Mesendoderm (in vitro differentiated cells): ENCODE measurements around the gene IL2RG.

Experiments used
- DNase-seq: peaks from one replicate; pipeline ENCODE4 v3.0.0; 2013
- H2AK5ac ChIP-seq: 2 replicates; pipeline ENCODE4 v1.6.1; 2013; ENCODE audit warnings: low read length, inconsistent platforms
- H2BK120ac ChIP-seq: 2 replicates; pipeline ENCODE4 v1.6.1; 2013; ENCODE audit warnings: low read depth, mild to moderate bottlenecking, low read length, moderate library complexity, mixed read lengths
- H2BK15ac ChIP-seq: replicated peaks from 2 replicates; pipeline ENCODE4 v1.6.1; 2013; ENCODE audit warnings: low read depth, mild to moderate bottlenecking, moderate library complexity
- H2BK5ac ChIP-seq: 2 replicates; pipeline ENCODE4 v1.6.1; 2013; ENCODE audit warnings: low read length, inconsistent platforms
- H3K18ac ChIP-seq: 2 replicates; pipeline ENCODE4 v1.6.1; 2013; ENCODE audit warnings: mild to moderate bottlenecking, low read length, mixed read lengths
- H3K23ac ChIP-seq: one replicate; pipeline ENCODE4 v1.6.1; 2013; ENCODE audit warnings: low read length
- H3K27ac ChIP-seq: 2 replicates; pipeline ENCODE4 v1.5.1; 2013; ENCODE audit warnings: low read depth, mild to moderate bottlenecking, inconsistent platforms, low read length, moderate library complexity
- H3K27me3 ChIP-seq: 2 replicates; pipeline ENCODE4 v1.6.1; 2013; ENCODE audit warnings: low read length, control low read depth, mild to moderate bottlenecking, inconsistent platforms; ENCODE audit not compliant: insufficient read depth, poor library complexity
- H3K36me3 ChIP-seq: 2 replicates; pipeline ENCODE4 v1.6.1; 2013; ENCODE audit warnings: low read length, inconsistent platforms; ENCODE audit not compliant: control insufficient read depth, insufficient read depth
- H3K4ac ChIP-seq: one replicate; pipeline ENCODE4 v1.6.1; 2013; ENCODE audit warnings: low read depth, mild to moderate bottlenecking, low read length, moderate library complexity
- H3K4me1 ChIP-seq: 2 replicates; pipeline ENCODE4 v1.6.1; 2013; ENCODE audit warnings: low read depth, low read length, inconsistent platforms; ENCODE audit not compliant: control insufficient read depth
- H3K4me2 ChIP-seq: 2 replicates; pipeline ENCODE4 v1.6.1; 2013; ENCODE audit warnings: low read length
- H3K4me3 ChIP-seq: 2 replicates; pipeline ENCODE4 v1.5.1; 2013; ENCODE audit warnings: mild to moderate bottlenecking, low read length
- H3K56ac ChIP-seq: one replicate; pipeline ENCODE4 v1.6.1; 2013; ENCODE audit warnings: low read length
- H3K79me1 ChIP-seq: 2 replicates; pipeline ENCODE4 v1.6.1; 2013; ENCODE audit warnings: low read length, inconsistent platforms
- H3K79me2 ChIP-seq: 2 replicates; pipeline ENCODE4 v1.6.1; 2013; ENCODE audit warnings: mild to moderate bottlenecking, low read length; ENCODE audit not compliant: control insufficient read depth, insufficient read depth
- H3K9ac ChIP-seq: 2 replicates; pipeline ENCODE4 v1.6.1; 2013; ENCODE audit warnings: low read length, inconsistent platforms
- H4K5ac ChIP-seq: one replicate; pipeline ENCODE4 v1.6.1; 2013; ENCODE audit warnings: low read length
- H4K8ac ChIP-seq: one replicate; pipeline ENCODE4 v1.6.1; 2013; ENCODE audit warnings: low read depth, mild to moderate bottlenecking, control low read depth, low read length, moderate library complexity
- WGBS: extraction: QIAGEN DNeasy Blood & Tissue Kit; methylation state at CpG from one replicate; pipeline ENCODE4 v1.1.7; 2013; ENCODE audit warnings: low lambda C conversion rate, missing lambda C conversion rate; ENCODE audit not compliant: insufficient coverage; ENCODE audit errors: extremely low coverage; 5-methylcytosine and 5-hydroxymethylcytosine counted together

The IL2RG gene

GRCh38 chrX:71095033-71095432 lies 16.3 kb downstream of the IL2RG start:
- no CpG with 5 or more reads among the region's 6 CpGs for WGBS

GRCh38 chrX:71091263-71091662 lies 20.1 kb downstream of the IL2RG start:
- H3K27ac ChIP-seq: no peak overlapping the region
- WGBS: no CpG with 5 or more reads among the region's 5 CpGs
- no peak for DNase-seq
- no peak overlapping the region for H3K56ac ChIP-seq
- H2BK5ac ChIP-seq: no peak overlapping the region
- H3K18ac ChIP-seq: no peak overlapping the region
- no peak overlapping the region for H3K23ac ChIP-seq
- no peaks in the 10 kb centered on the region for H3K79me2 ChIP-seq
- no peak overlapping the region for H3K4ac ChIP-seq
- H3K36me3 ChIP-seq: no peaks in the 10 kb centered on the region
- H2BK15ac ChIP-seq: no peak overlapping the region
- no peaks in the 10 kb centered on the region for H3K79me1 ChIP-seq
- no peak overlapping the region for H3K9ac ChIP-seq
- H4K5ac ChIP-seq: no peak overlapping the region
- H3K4me3 ChIP-seq: no peak overlapping the region
- H2AK5ac ChIP-seq: no peak overlapping the region
- H3K27me3 ChIP-seq: no peaks in the 10 kb centered on the region
- H4K8ac ChIP-seq: no peak overlapping the region
- no peak overlapping the region for H2BK120ac ChIP-seq
- H3K4me2 ChIP-seq: no peak overlapping the region
- no peaks in the 10 kb centered on the region for H3K4me1 ChIP-seq

More at GRCh38 chrX:71095033-71095432, 16.3 kb downstream of the IL2RG start:
- Histone ChIP-seq H3K27ac (no peak overlapping the region), H4K8ac (no peak overlapping the region), H3K4me1 (peaks cover 2% of the 10 kb centered on the region), H3K56ac (peak overlapping the region; percentile 77), H3K18ac (no peak overlapping the region), H2BK120ac (no peak overlapping the region), H3K79me2 (no peaks in the 10 kb centered on the region), H3K4me3 (peak overlapping the region; percentile 47), H3K4ac (no peak overlapping the region), H2BK5ac (no peak overlapping the region), H2BK15ac (no peak overlapping the region), H3K23ac (no peak overlapping the region), H3K79me1 (no peaks in the 10 kb centered on the region), H4K5ac (no peak overlapping the region), H2AK5ac (no peak overlapping the region), H3K27me3 (no peaks in the 10 kb centered on the region), H3K9ac (peak overlapping the region; percentile 72), H3K36me3 (no peaks in the 10 kb centered on the region), H3K4me2 (peak overlapping the region; percentile 6)
- DNase-seq: no peak

- WGBS: no CpG with 5 or more reads among the region's 4 CpGs
- H3K56ac ChIP-seq: no peak overlapping the region
These were observed 25.5 kb downstream of the IL2RG start for GRCh38 chrX:71085900-71086299.

GRCh38 chrX:71082822-71083221 lies 28.6 kb downstream of the IL2RG start:
- Histone ChIP-seq H3K23ac (no peak overlapping the region), H3K27me3 (no peaks in the 10 kb centered on the region), H2BK15ac (no peak overlapping the region), H3K79me2 (no peaks in the 10 kb centered on the region), H4K5ac (no peak overlapping the region), H2BK120ac (no peak overlapping the region), H2AK5ac (no peak overlapping the region), H3K4ac (no peak overlapping the region), H3K27ac (no peak overlapping the region), H4K8ac (no peak overlapping the region), H3K18ac (no peak overlapping the region), H3K9ac (no peak overlapping the region), H2BK5ac (no peak overlapping the region), H3K56ac (no peak overlapping the region), H3K4me3 (no peak overlapping the region), H3K79me1 (no peaks in the 10 kb centered on the region), H3K4me2 (no peak overlapping the region), H3K36me3 (no peaks in the 10 kb centered on the region), H3K4me1 (no peaks in the 10 kb centered on the region)
- DNase-seq: no peak
- no CpG with 5 or more reads among the region's 4 CpGs for WGBS

More at GRCh38 chrX:71085900-71086299, 25.5 kb downstream of the IL2RG start:
- no peak for DNase-seq
- H3K9ac ChIP-seq: no peak overlapping the region
- no peak overlapping the region for H2BK15ac ChIP-seq
- H4K8ac ChIP-seq: no peak overlapping the region
- no peak overlapping the region for H3K23ac ChIP-seq
- H4K5ac ChIP-seq: no peak overlapping the region
- no peak overlapping the region for H2AK5ac ChIP-seq
- H3K27me3 ChIP-seq: no peaks in the 10 kb centered on the region
- H3K4me3 ChIP-seq: no peak overlapping the region
- H3K4me2 ChIP-seq: no peak overlapping the region
- H3K79me2 ChIP-seq: no peaks in the 10 kb centered on the region
- no peaks in the 10 kb centered on the region for H3K79me1 ChIP-seq
- H2BK5ac ChIP-seq: no peak overlapping the region
- H3K4ac ChIP-seq: no peak overlapping the region
- no peaks in the 10 kb centered on the region for H3K4me1 ChIP-seq
- no peak overlapping the region for H3K18ac ChIP-seq
- H3K27ac ChIP-seq: no peak overlapping the region
- H3K36me3 ChIP-seq: no peaks in the 10 kb centered on the region
- H2BK120ac ChIP-seq: no peak overlapping the region

- H3K79me2 ChIP-seq: no peaks in the 10 kb centered on the region
- no peak overlapping the region for H4K5ac ChIP-seq
- DNase-seq: no peak
- H3K36me3 ChIP-seq: no peaks in the 10 kb centered on the region
- H3K79me1 ChIP-seq: no peaks in the 10 kb centered on the region
- H2BK15ac ChIP-seq: no peak overlapping the region
- H3K27me3 ChIP-seq: no peaks in the 10 kb centered on the region
- no peak overlapping the region for H4K8ac ChIP-seq
- no peak overlapping the region for H3K18ac ChIP-seq
- no peak overlapping the region for H3K56ac ChIP-seq
- H3K27ac ChIP-seq: no peak overlapping the region
- H3K9ac ChIP-seq: no peak overlapping the region
- no peaks in the 10 kb centered on the region for H3K4me1 ChIP-seq
- no peak overlapping the region for H3K4me2 ChIP-seq
- H2BK120ac ChIP-seq: no peak overlapping the region
- H2AK5ac ChIP-seq: no peak overlapping the region
- no peak overlapping the region for H3K4ac ChIP-seq
- no peak overlapping the region for H3K4me3 ChIP-seq
- no peak overlapping the region for H2BK5ac ChIP-seq
- no peak overlapping the region for H3K23ac ChIP-seq
- no CpG with 5 or more reads among the region's 5 CpGs for WGBS
These were observed 29.2 kb downstream of the IL2RG start for GRCh38 chrX:71082124-71082647.
